ENCODE measurements around the gene POGK. TPM values are rescaled to one million over a fixed set of nuclear protein-coding genes. Genes with fewer than 3 reads are reported as not detected.

Gene POGK
- total RNA-seq, 4 donors from 2014 or later: 36.5 to 51.2 (median 44.8) TPM

GRCh38 chr1:166843769-166844596 lies 4.7 kb downstream of the POGK start:
- no peak overlapping the region for H3K4me3 ChIP-seq
- peaks cover 8 to 88% (median 29%) of the 10 kb centered on the region in 3 donors for H3K4me1 ChIP-seq
- H3K27me3 ChIP-seq: no peaks in the 10 kb centered on the region
- WGBS, 2 donors (ENCODE audit: low coverage in 1 of 2): 30 to 32% methylated on average over 1 to 4 of the region's 7 CpGs
- H3K9me3 ChIP-seq: no peaks in the 10 kb centered on the region
- ATAC-seq: no peak
- no peak for TF ChIP-seq EP300 (IDR thresholded peaks at IDR 0.05)
- no peak for TF ChIP-seq CTCF (IDR thresholded peaks at IDR 0.05)
- no peak for TF ChIP-seq POLR2AphosphoS5 (IDR thresholded peaks at IDR 0.05)
- TF ChIP-seq POLR2A (IDR thresholded peaks at IDR 0.05): no peak
- peaks cover 0 to 77% of the 10 kb centered on the region in 2 donors for H3K36me3 ChIP-seq
- peak overlapping the region in 3 of 4 donors; percentile 65 to 72 (median 70) for H3K27ac ChIP-seq

GRCh38 chr1:166844791-166845190 lies 5.5 kb downstream of the POGK start:
- Histone ChIP-seq H3K4me1 (peaks cover 8 to 88% (median 29%) of the 10 kb centered on the region in 3 donors), H3K27me3 (no peaks in the 10 kb centered on the region), H3K4me3 (no peak overlapping the region), H3K36me3 (peaks cover 0 to 85% of the 10 kb centered on the region in 2 donors), H3K9me3 (no peaks in the 10 kb centered on the region), H3K27ac (peak overlapping the region in 3 of 4 donors; percentile 41 to 70 (median 65))
- WGBS, 2 donors (ENCODE audit: low coverage in 1 of 2): 40 to 56% methylated on average over 1 to 4 of the region's 7 CpGs
- TF ChIP-seq POLR2A (IDR thresholded peaks at IDR 0.05) (no peak), CTCF (IDR thresholded peaks at IDR 0.05) (no peak), POLR2AphosphoS5 (IDR thresholded peaks at IDR 0.05) (no peak), EP300 (IDR thresholded peaks at IDR 0.05) (no peak)
- ATAC-seq: no peak

- TF ChIP-seq CTCF (IDR thresholded peaks at IDR 0.05) (no peak), EP300 (IDR thresholded peaks at IDR 0.05) (no peak), POLR2AphosphoS5 (IDR thresholded peaks at IDR 0.05) (no peak), POLR2A (IDR thresholded peaks at IDR 0.05) (no peak)
These were observed 8.9 kb downstream of the POGK start for GRCh38 chr1:166848193-166848592.

GRCh38 chr1:166849135-166849534 lies 9.9 kb downstream of the POGK start:
- TF ChIP-seq POLR2AphosphoS5 (IDR thresholded peaks at IDR 0.05): no peak
- no peak for TF ChIP-seq EP300 (IDR thresholded peaks at IDR 0.05)
- TF ChIP-seq CTCF (IDR thresholded peaks at IDR 0.05): no peak
- no peak for TF ChIP-seq POLR2A (IDR thresholded peaks at IDR 0.05)
- H3K4me1 ChIP-seq: peaks cover 0 to 45% (median 9%) of the 10 kb centered on the region in 3 donors
- no peak for ATAC-seq
- no peak overlapping the region for H3K27ac ChIP-seq
- H3K4me3 ChIP-seq: no peak overlapping the region
- WGBS, 2 donors (ENCODE audit: low coverage in 1 of 2): 100% methylated on average over 5 of the region's 20 CpGs; no CpG with 5 or more reads in 1 of the 2 donors
- no peaks in the 10 kb centered on the region for H3K27me3 ChIP-seq
- no peaks in the 10 kb centered on the region for H3K9me3 ChIP-seq
- peaks cover 0 to 96% of the 10 kb centered on the region in 2 donors for H3K36me3 ChIP-seq

More at GRCh38 chr1:166848193-166848592, 8.9 kb downstream of the POGK start:
- Histone ChIP-seq H3K4me3 (no peak overlapping the region), H3K9me3 (no peaks in the 10 kb centered on the region), H3K27me3 (no peaks in the 10 kb centered on the region), H3K4me1 (peaks cover 3 to 54% (median 17%) of the 10 kb centered on the region in 3 donors), H3K27ac (no peak overlapping the region), H3K36me3 (peaks cover 0 to 96% of the 10 kb centered on the region in 2 donors)
- no peak for ATAC-seq

GRCh38 chr1:166852918-166853317 lies 13.6 kb downstream of the POGK start:
- H3K9me3 ChIP-seq: no peaks in the 10 kb centered on the region
- H3K4me3 ChIP-seq: no peak overlapping the region
- no peak for ATAC-seq
- peaks cover 0 to 7% (median under 1%) of the 10 kb centered on the region in 3 donors for H3K4me1 ChIP-seq
- peaks cover 0 to 96% of the 10 kb centered on the region in 2 donors for H3K36me3 ChIP-seq
- H3K27ac ChIP-seq: no peak overlapping the region
- WGBS, 2 donors (ENCODE audit: low coverage in 1 of 2): 0 to 43% methylated on average over 1 of the region's 1 CpG
- no peak for TF ChIP-seq POLR2A (IDR thresholded peaks at IDR 0.05)
- TF ChIP-seq POLR2AphosphoS5 (IDR thresholded peaks at IDR 0.05): no peak
- TF ChIP-seq EP300 (IDR thresholded peaks at IDR 0.05): no peak
- no peak for TF ChIP-seq CTCF (IDR thresholded peaks at IDR 0.05)
- no peaks in the 10 kb centered on the region for H3K27me3 ChIP-seq

Measured in gastroesophageal sphincter (tissue), 4 donors.